ENCODE results near the gene GEMIN7.

GEMIN7 gene

GRCh38 chr19:45063851-45064801 lies 14.9 kb upstream of the GEMIN7 start:
- DNase-seq: no peak

GRCh38 chr19:45066921-45067661 lies 12.0 kb upstream of the GEMIN7 start:
- DNase-seq: no peak

- no peak for DNase-seq
Measured at GRCh38 chr19:45068041-45068440, 11.0 kb upstream of the GEMIN7 start.

GRCh38 chr19:45069056-45069455 lies 10.0 kb upstream of the GEMIN7 start:
- DNase-seq: peak; percentile 33

GRCh38 chr19:45070214-45070613 lies 8.8 kb upstream of the GEMIN7 start:
- no peak for DNase-seq

GRCh38 chr19:45070861-45071544 lies 8.1 kb upstream of the GEMIN7 start:
- DNase-seq: no peak

- no peak for DNase-seq
Measured at GRCh38 chr19:45071545-45071938, 7.5 kb upstream of the GEMIN7 start.

- no peak for DNase-seq
Measured at GRCh38 chr19:45071969-45072790, 6.9 kb upstream of the GEMIN7 start.

GRCh38 chr19:45074744-45075300 lies 4.2 kb upstream of the GEMIN7 start:
- DNase-seq: no peak

- DNase-seq: peak; percentile 92
Measured at GRCh38 chr19:45075301-45076028, 3.6 kb upstream of the GEMIN7 start.

- peak; percentile 80 for DNase-seq
Measured at GRCh38 chr19:45076029-45076850, 2.8 kb upstream of the GEMIN7 start, which contains the start of gene ZNF296. Gene ZNF296 (minus strand): TSS chr19:45076478. CDS start chr19:45076373, 105 bp downstream.

- DNase-seq: no peak
Measured at GRCh38 chr19:45076851-45077730, 2.0 kb upstream of the GEMIN7 start.

- DNase-seq: no peak
Measured at GRCh38 chr19:45078390-45079062, 534 bp upstream of the GEMIN7 start.

GRCh38 chr19:45079911-45080370 lies 881 bp downstream of the GEMIN7 start:
- no peak for DNase-seq

GRCh38 chr19:45082170-45082569 lies 3.1 kb downstream of the GEMIN7 start:
- DNase-seq: no peak

- no peak for DNase-seq
Measured at GRCh38 chr19:45086480-45086879, 7.4 kb downstream of the GEMIN7 start.

GRCh38 chr19:45087531-45087930 lies 8.5 kb downstream of the GEMIN7 start:
- DNase-seq: peak; percentile 32

- no peak for DNase-seq
Measured at GRCh38 chr19:45090034-45090433, 11.0 kb downstream of the GEMIN7 start.

- no peak for DNase-seq
Measured at GRCh38 chr19:45090606-45091005, 11.5 kb downstream of the GEMIN7 start.

All from suppressor macrophage treated with lipopolysaccharide for 4 hours (primary cell).